Fibroblast of lung (primary cell): ENCODE results near the gene ZNF618.

Source experiments
- EZH2 ChIP-seq: IDR thresholded peaks from 2 replicates; pipeline ENCODE4 v1.5.1; 2012; ENCODE audit warnings: low read length, control low read depth, mild to moderate bottlenecking; ENCODE audit errors: missing control alignments
- TF ChIP-seq, protein P1 (sequence below), 2 donors: IDR thresholded peaks in 1 of 2; conservative IDR thresholded peaks in 1 of 2; 1 replicate in 1 of 2; 2 replicates in 1 of 2; pipeline ENCODE4 v1.5.1; 2011 to 2012; ENCODE audit warnings: low read length in 2 of 2, control low read depth in 1 of 2, inconsistent platforms in 1 of 2, low read depth in 1 of 2, mild to moderate bottlenecking in 1 of 2

DNA sequence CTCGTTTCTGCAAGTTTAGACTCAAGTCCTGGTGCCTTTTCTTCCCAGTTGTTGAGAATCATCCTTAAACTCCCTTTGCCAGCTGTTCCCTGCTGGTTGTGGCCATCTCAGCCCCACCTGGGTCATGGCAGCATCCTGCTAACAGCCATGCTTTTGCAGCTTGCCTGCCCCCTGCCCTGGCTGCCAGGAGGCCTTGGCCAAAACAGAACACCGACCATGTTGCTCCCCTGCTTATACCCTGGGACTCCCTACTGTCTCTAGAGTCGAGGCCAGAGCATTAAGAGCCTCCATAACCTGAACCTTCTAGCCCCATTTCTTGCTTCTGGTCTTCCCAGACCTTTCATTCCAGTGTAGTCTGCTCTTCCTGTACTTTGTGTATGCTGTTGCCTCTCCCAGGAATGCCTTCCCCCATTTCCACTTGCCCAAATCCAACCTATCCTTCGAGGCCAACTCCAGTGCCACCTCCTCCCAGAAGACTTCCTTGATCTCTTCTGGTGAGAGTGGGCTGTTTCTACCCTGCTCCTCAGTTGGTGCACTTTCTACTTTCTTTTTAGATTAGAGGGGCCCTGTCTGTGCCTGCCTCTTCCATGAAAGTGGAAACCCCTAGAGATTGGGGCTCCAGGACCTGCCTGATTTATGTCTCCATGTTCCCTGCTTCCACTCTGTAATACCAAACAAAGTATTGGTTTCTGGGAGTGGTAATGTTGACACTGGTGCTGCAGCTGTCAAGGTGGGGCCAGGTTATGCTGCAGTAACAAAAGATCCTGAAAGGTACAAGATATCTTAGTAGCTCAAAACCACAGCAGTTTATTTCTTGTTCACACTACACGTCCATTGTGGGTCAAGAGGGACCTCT, 113.8 kb downstream of the ZNF618 start:
- TF ChIP-seq, protein P1, sequence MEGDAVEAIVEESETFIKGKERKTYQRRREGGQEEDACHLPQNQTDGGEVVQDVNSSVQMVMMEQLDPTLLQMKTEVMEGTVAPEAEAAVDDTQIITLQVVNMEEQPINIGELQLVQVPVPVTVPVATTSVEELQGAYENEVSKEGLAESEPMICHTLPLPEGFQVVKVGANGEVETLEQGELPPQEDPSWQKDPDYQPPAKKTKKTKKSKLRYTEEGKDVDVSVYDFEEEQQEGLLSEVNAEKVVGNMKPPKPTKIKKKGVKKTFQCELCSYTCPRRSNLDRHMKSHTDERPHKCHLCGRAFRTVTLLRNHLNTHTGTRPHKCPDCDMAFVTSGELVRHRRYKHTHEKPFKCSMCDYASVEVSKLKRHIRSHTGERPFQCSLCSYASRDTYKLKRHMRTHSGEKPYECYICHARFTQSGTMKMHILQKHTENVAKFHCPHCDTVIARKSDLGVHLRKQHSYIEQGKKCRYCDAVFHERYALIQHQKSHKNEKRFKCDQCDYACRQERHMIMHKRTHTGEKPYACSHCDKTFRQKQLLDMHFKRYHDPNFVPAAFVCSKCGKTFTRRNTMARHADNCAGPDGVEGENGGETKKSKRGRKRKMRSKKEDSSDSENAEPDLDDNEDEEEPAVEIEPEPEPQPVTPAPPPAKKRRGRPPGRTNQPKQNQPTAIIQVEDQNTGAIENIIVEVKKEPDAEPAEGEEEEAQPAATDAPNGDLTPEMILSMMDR (conservative IDR thresholded peaks at IDR 0.05 in 1 of 2, IDR thresholded peaks at IDR 0.05 in 1 of 2; ENCODE audit: low read depth in 1 of 2, low read length in 2 of 2) = no peak
- TF ChIP-seq EZH2 = no peak
